Caco-2 (cell line): ENCODE measurements around the gene OR5K4. TPM values are rescaled to one million over a fixed set of nuclear protein-coding genes. Genes with fewer than 3 reads are reported as not detected.

ENCODE experiments used
- BruUV-seq: library from RNA; stranded (reverse); fragments of 400-500 nt; replicated peaks from 2 replicates; lab custom pipeline; 2021; lab: Mats Ljungman, UMichigan
- CTCF ChIA-PET: fragments of 300-600 bp; sonication (Branson Sonifier 250); formaldehyde crosslinking; loops from one replicate; lab custom pipeline; 2022; ENCODE audit warnings: antibody characterized with exemption; lab: Charles Lee
- POLR2A ChIA-PET: fragments of 300-600 bp; sonication (Branson Sonifier 250); formaldehyde crosslinking; loops from one replicate; lab custom pipeline; 2022; ENCODE audit warnings: antibody characterized with exemption; lab: Charles Lee
- DNase-seq, 2 experiments: peaks; one replicate each; pipeline versions ENCODE4 v3.0.0 to v3.0.0-alpha.2; 2020 to 2022
- H3K27me3 ChIP-seq: replicated peaks from 2 replicates; pipeline ENCODE4 v1.6.0; 2011; ENCODE audit warnings: low read length; ENCODE audit not compliant: control insufficient read depth, insufficient read depth
- H3K36me3 ChIP-seq: 2 replicates; pipeline ENCODE4 v1.5.1; 2011; ENCODE audit warnings: low read length; ENCODE audit not compliant: control insufficient read depth, insufficient read depth
- H3K4me1 ChIP-seq: fragments of 250-450 bp; sonication (Bioruptor Pico); 2 replicates; pipeline ENCODE4 v1.5.1; 2020; ENCODE audit warnings: mild to moderate bottlenecking
- H3K4me3 ChIP-seq: 2 replicates; pipeline ENCODE4 v1.5.1; 2011; ENCODE audit warnings: low read depth, mild to moderate bottlenecking, control low read depth, low read length
- H3K9me3 ChIP-seq: fragments of 250-450 bp; sonication (Bioruptor Pico); 2 replicates; pipeline ENCODE4 v1.5.1; 2020; ENCODE audit warnings: mild to moderate bottlenecking, moderate library complexity
- H3K27ac Mint-ChIP-seq: one replicate; pipeline ENCODE4 v1.8.0; 2022; ENCODE audit warnings: mixed read lengths; ENCODE audit not compliant: unreplicated experiment
- H3K27me3 Mint-ChIP-seq: one replicate; pipeline ENCODE4 v1.8.0; 2022; ENCODE audit warnings: mixed read lengths; ENCODE audit not compliant: insufficient read depth, unreplicated experiment
- H3K36me3 Mint-ChIP-seq: one replicate; pipeline ENCODE4 v1.8.0; 2022; ENCODE audit warnings: mild to moderate bottlenecking, mixed read lengths; ENCODE audit not compliant: insufficient read depth, unreplicated experiment
- H3K4me1 Mint-ChIP-seq: one replicate; pipeline ENCODE4 v1.8.0; 2022; ENCODE audit warnings: low read depth, mixed read lengths; ENCODE audit not compliant: unreplicated experiment
- H3K4me3 Mint-ChIP-seq: one replicate; pipeline ENCODE4 v1.8.0; 2022; ENCODE audit warnings: mild to moderate bottlenecking, moderate library complexity, mixed read lengths; ENCODE audit not compliant: unreplicated experiment
- H3K9me3 Mint-ChIP-seq: one replicate; pipeline ENCODE4 v1.8.0; 2022; ENCODE audit warnings: mixed read lengths; ENCODE audit not compliant: unreplicated experiment
- CTCF ChIP-seq, 2 experiments: fragments of 200-600 bp in 1 of 2; IDR thresholded peaks; 1 replicate in 1 of 2; 2 replicates in 1 of 2; pipeline versions ENCODE4 v1.5.1 to v1.8.0; 2011 to 2022; ENCODE audit warnings: antibody characterized with exemption in 1 of 2, control low read depth in 1 of 2, inconsistent platforms in 1 of 2, low read depth in 1 of 2, low read length in 1 of 2, mild to moderate bottlenecking in 1 of 2, moderate library complexity in 1 of 2; ENCODE audit not compliant: insufficient read depth in 1 of 2, severe bottlenecking in 1 of 2, unreplicated experiment in 1 of 2
- intact Hi-C: fragments of 100-400 bp; cut with micrococcal nuclease; formaldehyde crosslinking; loops from one replicate; pipeline ENCODE4 v1.10.0; 2022; ENCODE audit not compliant: unreplicated experiment
- total RNA-seq: library from RNA; stranded (reverse); gene quantifications from 2 replicates; pipeline ENCODE4 v1.2.3, GENCODE V29; 2022

OR5K4 gene
- total RNA-seq, 1 experiment from 2014 or later: not detected

- TF ChIP-seq CTCF (IDR thresholded peaks at IDR 0.05; ENCODE audit: insufficient read depth in 1 of 2, low read depth in 1 of 2, low read length in 1 of 2, severe bottlenecking in 1 of 2, unreplicated experiment in 1 of 2): no peak
- no TSS peak for BruUV-seq
- H3K4me1 Mint-ChIP-seq: peaks cover 13% of the 10 kb centered on the region
These were observed 26.7 kb upstream of the OR5K4 start for GRCh38 chr3:98326945-98327344.

GRCh38 chr3:98328933-98329332 lies 24.7 kb upstream of the OR5K4 start:
- Mint-ChIP-seq H3K9me3 (no peaks in the 10 kb centered on the region), H3K4me3 (no peak overlapping the region), H3K27me3 (peaks cover 3% of the 10 kb centered on the region), H3K27ac (no peak overlapping the region), H3K36me3 (no peaks in the 10 kb centered on the region), H3K4me1 (peaks cover 13% of the 10 kb centered on the region)
- intact Hi-C loops: loop anchor here (1.0 to 10.0 kb wide), 3 partner anchors 84 to 290 kb away; no protein-coding TSS in a partner anchor
- Histone ChIP-seq H3K36me3 (no peaks in the 10 kb centered on the region), H3K4me3 (no peak overlapping the region), H3K27me3 (no peaks in the 10 kb centered on the region), H3K9me3 (no peaks in the 10 kb centered on the region), H3K4me1 (no peaks in the 10 kb centered on the region)
- CTCF ChIA-PET: interaction anchor here (0.6 to 1.2 kb wide), 4 partner anchors 36 to 291 kb away, joined by 3 to 5 read pairs (median 4); no protein-coding TSS in a partner anchor
- no peak for DNase-seq
- no peak for TF ChIP-seq CTCF (IDR thresholded peaks at IDR 0.05; ENCODE audit: insufficient read depth in 1 of 2, low read depth in 1 of 2, low read length in 1 of 2, severe bottlenecking in 1 of 2, unreplicated experiment in 1 of 2)
- POLR2A ChIA-PET: no interaction called here
- BruUV-seq: no TSS peak

More at GRCh38 chr3:98326945-98327344, 26.7 kb upstream of the OR5K4 start:
- Histone ChIP-seq H3K36me3 (no peaks in the 10 kb centered on the region), H3K4me3 (no peak overlapping the region), H3K9me3 (no peaks in the 10 kb centered on the region), H3K4me1 (no peaks in the 10 kb centered on the region), H3K27me3 (no peaks in the 10 kb centered on the region)
- H3K4me3 Mint-ChIP-seq: no peak overlapping the region
- peaks cover 3% of the 10 kb centered on the region for H3K27me3 Mint-ChIP-seq
- intact Hi-C loops: loop anchor here (10.0 kb wide), 1 partner anchor 82 kb away; no protein-coding TSS in a partner anchor
- no peaks in the 10 kb centered on the region for H3K9me3 Mint-ChIP-seq
- H3K27ac Mint-ChIP-seq: no peak overlapping the region
- CTCF ChIA-PET: no interaction called here
- POLR2A ChIA-PET: no interaction called here
- DNase-seq: no peak
- no peaks in the 10 kb centered on the region for H3K36me3 Mint-ChIP-seq

- Mint-ChIP-seq H3K9me3 (no peaks in the 10 kb centered on the region), H3K4me3 (no peak overlapping the region), H3K27ac (no peak overlapping the region), H3K36me3 (no peaks in the 10 kb centered on the region), H3K27me3 (peaks cover 3% of the 10 kb centered on the region), H3K4me1 (peaks cover 13% of the 10 kb centered on the region)
- Histone ChIP-seq H3K4me1 (no peaks in the 10 kb centered on the region), H3K9me3 (no peaks in the 10 kb centered on the region), H3K27me3 (no peaks in the 10 kb centered on the region), H3K36me3 (no peaks in the 10 kb centered on the region), H3K4me3 (no peak overlapping the region)
- peak; percentile 63 to 69 for TF ChIP-seq CTCF (IDR thresholded peaks at IDR 0.05; ENCODE audit: insufficient read depth in 1 of 2, low read depth in 1 of 2, low read length in 1 of 2, severe bottlenecking in 1 of 2, unreplicated experiment in 1 of 2)
- intact Hi-C loops: loop anchor here (1.0 to 10.0 kb wide), 3 partner anchors 85 to 290 kb away; no protein-coding TSS in a partner anchor
- no TSS peak for BruUV-seq
- ChIA-PET POLR2A (no interaction called here), CTCF (interaction anchor here (0.5 to 1.2 kb wide), 4 partner anchors 35 to 292 kb away, joined by 3 to 5 read pairs (median 4); no protein-coding TSS in a partner anchor)
- peak; percentile 38 to 56 for DNase-seq
These were observed 24.1 kb upstream of the OR5K4 start for GRCh38 chr3:98329392-98330124.
